ENCODE data around the gene ZBTB40. TPM values are rescaled to one million over a fixed set of nuclear protein-coding genes. Genes with fewer than 3 reads are reported as not detected.

The ZBTB40 gene, protein sequence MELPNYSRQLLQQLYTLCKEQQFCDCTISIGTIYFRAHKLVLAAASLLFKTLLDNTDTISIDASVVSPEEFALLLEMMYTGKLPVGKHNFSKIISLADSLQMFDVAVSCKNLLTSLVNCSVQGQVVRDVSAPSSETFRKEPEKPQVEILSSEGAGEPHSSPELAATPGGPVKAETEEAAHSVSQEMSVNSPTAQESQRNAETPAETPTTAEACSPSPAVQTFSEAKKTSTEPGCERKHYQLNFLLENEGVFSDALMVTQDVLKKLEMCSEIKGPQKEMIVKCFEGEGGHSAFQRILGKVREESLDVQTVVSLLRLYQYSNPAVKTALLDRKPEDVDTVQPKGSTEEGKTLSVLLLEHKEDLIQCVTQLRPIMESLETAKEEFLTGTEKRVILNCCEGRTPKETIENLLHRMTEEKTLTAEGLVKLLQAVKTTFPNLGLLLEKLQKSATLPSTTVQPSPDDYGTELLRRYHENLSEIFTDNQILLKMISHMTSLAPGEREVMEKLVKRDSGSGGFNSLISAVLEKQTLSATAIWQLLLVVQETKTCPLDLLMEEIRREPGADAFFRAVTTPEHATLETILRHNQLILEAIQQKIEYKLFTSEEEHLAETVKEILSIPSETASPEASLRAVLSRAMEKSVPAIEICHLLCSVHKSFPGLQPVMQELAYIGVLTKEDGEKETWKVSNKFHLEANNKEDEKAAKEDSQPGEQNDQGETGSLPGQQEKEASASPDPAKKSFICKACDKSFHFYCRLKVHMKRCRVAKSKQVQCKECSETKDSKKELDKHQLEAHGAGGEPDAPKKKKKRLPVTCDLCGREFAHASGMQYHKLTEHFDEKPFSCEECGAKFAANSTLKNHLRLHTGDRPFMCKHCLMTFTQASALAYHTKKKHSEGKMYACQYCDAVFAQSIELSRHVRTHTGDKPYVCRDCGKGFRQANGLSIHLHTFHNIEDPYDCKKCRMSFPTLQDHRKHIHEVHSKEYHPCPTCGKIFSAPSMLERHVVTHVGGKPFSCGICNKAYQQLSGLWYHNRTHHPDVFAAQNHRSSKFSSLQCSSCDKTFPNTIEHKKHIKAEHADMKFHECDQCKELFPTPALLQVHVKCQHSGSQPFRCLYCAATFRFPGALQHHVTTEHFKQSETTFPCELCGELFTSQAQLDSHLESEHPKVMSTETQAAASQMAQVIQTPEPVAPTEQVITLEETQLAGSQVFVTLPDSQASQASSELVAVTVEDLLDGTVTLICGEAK
- total RNA-seq (10 to 100 TPM in 1 of 2 donors, 1 to 10 TPM in 1; 7.1 to 11.2 TPM), polyA plus RNA-seq (1 to 10 TPM; 2.1 to 2.2 TPM)

GRCh38 chr1:22451702-22452480 lies at the start of gene ZBTB40:
ZBTB40 (plus strand) TSS chr1:22451851; CDS start chr1:22489949, 38,098 bp downstream.
- Histone ChIP-seq H3K27me3 (ENCODE audit: control insufficient read depth in 4 of 4, insufficient read depth in 4 of 4, low read length in 3 of 4) (no peaks in the 10 kb centered on the region), H3K36me3 (ENCODE audit: control insufficient read depth in 4 of 4, insufficient read depth in 3 of 4, low read depth in 1 of 4, low read length in 3 of 4) (no peaks in the 10 kb centered on the region), H3K4me1 (ENCODE audit: control insufficient read depth in 4 of 4, insufficient read depth in 4 of 4, low read length in 3 of 4) (peaks cover 0 to 37% (median 19%) of the 10 kb centered on the region in 4 donors), H3K4me3 (ENCODE audit: low read depth in 1 of 3, low read length in 3 of 3) (peak within 1 kb of the TSS; percentile 73 to 90 (median 77)), H3K27ac (ENCODE audit: low read depth in 1 of 2, low read length in 2 of 2) (peak within 1 kb of the TSS; percentile 87 to 88), H3K9me3 (ENCODE audit: control insufficient read depth in 4 of 4, low read length in 3 of 4) (no peaks in the 10 kb centered on the region), H3K9ac (ENCODE audit: low read depth in 1 of 2, low read length in 2 of 2) (peak within 1 kb of the TSS; percentile 70 to 90)
- under 1% methylated on average over 68 of the region's 68 CpGs for WGBS
- TF ChIP-seq FOXA1 (IDR thresholded peaks at IDR 0.05): peak; percentile 57
- TF ChIP-seq EGR1 (IDR thresholded peaks at IDR 0.05; ENCODE audit: low read depth in 2 of 2): peak; percentile 17 to 75
- no peak for TF ChIP-seq TAF1 (conservative IDR thresholded peaks at IDR 0.05)
- no peak for TF ChIP-seq RAD21 (IDR thresholded peaks at IDR 0.05)
- no peak for TF ChIP-seq CTCF (IDR thresholded peaks at IDR 0.05; ENCODE audit: low read depth, low read length, missing input control)
- TF ChIP-seq, protein P1, sequence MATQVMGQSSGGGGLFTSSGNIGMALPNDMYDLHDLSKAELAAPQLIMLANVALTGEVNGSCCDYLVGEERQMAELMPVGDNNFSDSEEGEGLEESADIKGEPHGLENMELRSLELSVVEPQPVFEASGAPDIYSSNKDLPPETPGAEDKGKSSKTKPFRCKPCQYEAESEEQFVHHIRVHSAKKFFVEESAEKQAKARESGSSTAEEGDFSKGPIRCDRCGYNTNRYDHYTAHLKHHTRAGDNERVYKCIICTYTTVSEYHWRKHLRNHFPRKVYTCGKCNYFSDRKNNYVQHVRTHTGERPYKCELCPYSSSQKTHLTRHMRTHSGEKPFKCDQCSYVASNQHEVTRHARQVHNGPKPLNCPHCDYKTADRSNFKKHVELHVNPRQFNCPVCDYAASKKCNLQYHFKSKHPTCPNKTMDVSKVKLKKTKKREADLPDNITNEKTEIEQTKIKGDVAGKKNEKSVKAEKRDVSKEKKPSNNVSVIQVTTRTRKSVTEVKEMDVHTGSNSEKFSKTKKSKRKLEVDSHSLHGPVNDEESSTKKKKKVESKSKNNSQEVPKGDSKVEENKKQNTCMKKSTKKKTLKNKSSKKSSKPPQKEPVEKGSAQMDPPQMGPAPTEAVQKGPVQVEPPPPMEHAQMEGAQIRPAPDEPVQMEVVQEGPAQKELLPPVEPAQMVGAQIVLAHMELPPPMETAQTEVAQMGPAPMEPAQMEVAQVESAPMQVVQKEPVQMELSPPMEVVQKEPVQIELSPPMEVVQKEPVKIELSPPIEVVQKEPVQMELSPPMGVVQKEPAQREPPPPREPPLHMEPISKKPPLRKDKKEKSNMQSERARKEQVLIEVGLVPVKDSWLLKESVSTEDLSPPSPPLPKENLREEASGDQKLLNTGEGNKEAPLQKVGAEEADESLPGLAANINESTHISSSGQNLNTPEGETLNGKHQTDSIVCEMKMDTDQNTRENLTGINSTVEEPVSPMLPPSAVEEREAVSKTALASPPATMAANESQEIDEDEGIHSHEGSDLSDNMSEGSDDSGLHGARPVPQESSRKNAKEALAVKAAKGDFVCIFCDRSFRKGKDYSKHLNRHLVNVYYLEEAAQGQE (IDR thresholded peaks at IDR 0.05): peak; percentile 83
- TF ChIP-seq GABPA (IDR thresholded peaks at IDR 0.05 in 1 of 2, conservative IDR thresholded peaks at IDR 0.05 in 1 of 2): peak in 1 of 2 donors; percentile 21
- peak in 1 of 2 donors; percentile 41 for TF ChIP-seq HNF4A (conservative IDR thresholded peaks at IDR 0.05)
- TF ChIP-seq, protein P2, sequence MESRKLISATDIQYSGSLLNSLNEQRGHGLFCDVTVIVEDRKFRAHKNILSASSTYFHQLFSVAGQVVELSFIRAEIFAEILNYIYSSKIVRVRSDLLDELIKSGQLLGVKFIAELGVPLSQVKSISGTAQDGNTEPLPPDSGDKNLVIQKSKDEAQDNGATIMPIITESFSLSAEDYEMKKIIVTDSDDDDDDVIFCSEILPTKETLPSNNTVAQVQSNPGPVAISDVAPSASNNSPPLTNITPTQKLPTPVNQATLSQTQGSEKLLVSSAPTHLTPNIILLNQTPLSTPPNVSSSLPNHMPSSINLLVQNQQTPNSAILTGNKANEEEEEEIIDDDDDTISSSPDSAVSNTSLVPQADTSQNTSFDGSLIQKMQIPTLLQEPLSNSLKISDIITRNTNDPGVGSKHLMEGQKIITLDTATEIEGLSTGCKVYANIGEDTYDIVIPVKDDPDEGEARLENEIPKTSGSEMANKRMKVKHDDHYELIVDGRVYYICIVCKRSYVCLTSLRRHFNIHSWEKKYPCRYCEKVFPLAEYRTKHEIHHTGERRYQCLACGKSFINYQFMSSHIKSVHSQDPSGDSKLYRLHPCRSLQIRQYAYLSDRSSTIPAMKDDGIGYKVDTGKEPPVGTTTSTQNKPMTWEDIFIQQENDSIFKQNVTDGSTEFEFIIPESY (IDR thresholded peaks at IDR 0.05): no peak
- TF ChIP-seq JUND (IDR thresholded peaks at IDR 0.05): peak in 1 of 2 donors; percentile 22
- peak; percentile 61 for TF ChIP-seq ATF3 (IDR thresholded peaks at IDR 0.05)
- TF ChIP-seq NR2F2 (IDR thresholded peaks at IDR 0.05): peak; percentile 89
- peak; percentile 61 for TF ChIP-seq FOXA2 (IDR thresholded peaks at IDR 0.05)
- TF ChIP-seq MAX (IDR thresholded peaks at IDR 0.05): no peak
- TF ChIP-seq RXRA (IDR thresholded peaks at IDR 0.05): peak; percentile 45 to 64
- TF ChIP-seq SP1 (IDR thresholded peaks at IDR 0.05): peak; percentile 77
- TF ChIP-seq HNF4G (IDR thresholded peaks at IDR 0.05): no peak
- peak; percentile 99 for TF ChIP-seq YY1 (IDR thresholded peaks at IDR 0.05)
- DNase-seq (ENCODE audit: low spot score): peak; percentile 93
